GM23248 (cell line): ENCODE results near the gene SHISAL2A. TPM values are rescaled to one million over a fixed set of nuclear protein-coding genes. Genes with fewer than 3 reads are reported as not detected.

Experiments
- DNase-seq: peaks from one replicate; pipeline ENCODE4 v3.0.0-alpha.2; 2015
- H2AFZ ChIP-seq: fragments of 200-600 bp; sonication (generic); 2 replicates; pipeline ENCODE4 v1.6.1; 2016; ENCODE audit warnings: antibody characterized with exemption
- H3F3A ChIP-seq: fragments of 200-600 bp; sonication (generic); 2 replicates; pipeline ENCODE4 v1.6.1; 2016; ENCODE audit warnings: mild to moderate bottlenecking, antibody characterized with exemption, mixed run types; ENCODE audit not compliant: insufficient read depth
- H3K27ac ChIP-seq: fragments of 200-600 bp; sonication (generic); 2 replicates; pipeline ENCODE4 v1.5.1; 2016; ENCODE audit warnings: mild to moderate bottlenecking
- H3K27me3 ChIP-seq: fragments of 200-600 bp; sonication (generic); replicated peaks from 2 replicates; pipeline ENCODE4 v1.6.1; 2016; ENCODE audit warnings: mild to moderate bottlenecking; ENCODE audit not compliant: insufficient read depth
- H3K36me3 ChIP-seq: fragments of 200-600 bp; sonication (generic); 2 replicates; pipeline ENCODE4 v1.6.1; 2016; ENCODE audit warnings: low read depth, mild to moderate bottlenecking
- H3K4me1 ChIP-seq: fragments of 200-600 bp; sonication (generic); 2 replicates; pipeline ENCODE4 v1.6.1; 2016; ENCODE audit warnings: mild to moderate bottlenecking; ENCODE audit not compliant: insufficient read depth
- H3K4me2 ChIP-seq: fragments of 200-600 bp; sonication (generic); one replicate; pipeline ENCODE4 v1.6.1; 2016; ENCODE audit warnings: mild to moderate bottlenecking; ENCODE audit not compliant: unreplicated experiment
- H3K4me3 ChIP-seq: fragments of 200-600 bp; sonication (generic); 2 replicates; pipeline ENCODE4 v1.5.1; 2016; ENCODE audit warnings: mild to moderate bottlenecking
- H3K79me2 ChIP-seq: fragments of 200-600 bp; sonication (generic); 2 replicates; pipeline ENCODE4 v1.6.1; 2016; ENCODE audit warnings: mild to moderate bottlenecking; ENCODE audit not compliant: insufficient read depth
- H3K9ac ChIP-seq: fragments of 200-600 bp; sonication (generic); 2 replicates; pipeline ENCODE4 v1.6.1; 2016; ENCODE audit warnings: mild to moderate bottlenecking
- H3K9me2 ChIP-seq: fragments of 200-600 bp; sonication (generic); 2 replicates; pipeline ENCODE4 v1.6.1; 2016; ENCODE audit warnings: mixed run types, mild to moderate bottlenecking, moderate library complexity; ENCODE audit not compliant: insufficient read depth
- H3K9me3 ChIP-seq: fragments of 200-600 bp; sonication (generic); one replicate; pipeline ENCODE4 v1.6.1; 2017; ENCODE audit warnings: low read depth
- H4K20me1 ChIP-seq: fragments of 200-600 bp; sonication (generic); 2 replicates; pipeline ENCODE4 v1.6.0; 2016; ENCODE audit not compliant: insufficient read depth
- EZH2 ChIP-seq: fragments of 200-600 bp; sonication (generic); IDR thresholded peaks from 2 replicates; pipeline ENCODE4 v1.6.1; 2018; ENCODE audit warnings: antibody characterized with exemption, mild to moderate bottlenecking; ENCODE audit not compliant: insufficient read depth, poor library complexity, severe bottlenecking
- EZH2phosphoT487 ChIP-seq: fragments of 200-600 bp; sonication (generic); IDR thresholded peaks from 2 replicates; pipeline ENCODE4 v1.6.1; 2018; ENCODE audit warnings: antibody characterized with exemption, moderate library complexity, mild to moderate bottlenecking, low read depth; ENCODE audit not compliant: insufficient read depth
- WGBS, 2 experiments: methylation state at CpG; one replicate each; pipeline ENCODE4 v1.1.6; 2015 to 2017; ENCODE audit warnings: low lambda C conversion rate in 2 of 2, low coverage in 1 of 2; ENCODE audit errors: missing lambda C conversion rate in 2 of 2; 5-methylcytosine and 5-hydroxymethylcytosine counted together
- in situ Hi-C: fragments of 300-500 bp; cut with MboI; formaldehyde crosslinking; loops from 2 replicates; pipeline ENCODE4 v1.15.0; 2020
- polyA plus RNA-seq: library from polyadenylated mRNA; unstranded; fragments of >200 nt; fragmentation: Nextera tagmentation; extraction: Ambion mirVana; gene quantifications from 2 replicates; pipeline ENCODE4 v1.2.1, GENCODE V29; 2016
- total RNA-seq: library from RNA; depleted of rRNA; stranded (reverse); fragments of >200 nt; shearing (Covaris generic); gene quantifications from 2 replicates; pipeline ENCODE4 v1.2.3, GENCODE V29; 2014

The SHISAL2A gene
- total and polyA plus RNA-seq, 2 experiments from 2014 or later: not detected

- Histone ChIP-seq H3K79me2 (no peaks in the 10 kb centered on the region), H3F3A (no peaks in the 10 kb centered on the region), H3K4me2 (no peak overlapping the region), H3K27ac (no peak overlapping the region), H4K20me1 (no peaks in the 10 kb centered on the region), H3K9ac (no peak overlapping the region), H3K27me3 (peaks cover 7% of the 10 kb centered on the region; the same call in 1 of the 2 replicates), H3K9me2 (no peaks in the 10 kb centered on the region), H3K36me3 (no peaks in the 10 kb centered on the region), H2AFZ (no peak overlapping the region), H3K9me3 (no peaks in the 10 kb centered on the region), H3K4me1 (no peaks in the 10 kb centered on the region), H3K4me3 (no peak overlapping the region)
- no peak for DNase-seq
- 58 to 66% methylated on average over 4 of the region's 4 CpGs for WGBS, 2 experiments
- no peak for TF ChIP-seq EZH2phosphoT487
- no peak for TF ChIP-seq EZH2
- in situ Hi-C loops: no loop called here
Observed at GRCh38 chr1:52641307-52641706, 8.3 kb downstream of the SHISAL2A start.

DNA sequence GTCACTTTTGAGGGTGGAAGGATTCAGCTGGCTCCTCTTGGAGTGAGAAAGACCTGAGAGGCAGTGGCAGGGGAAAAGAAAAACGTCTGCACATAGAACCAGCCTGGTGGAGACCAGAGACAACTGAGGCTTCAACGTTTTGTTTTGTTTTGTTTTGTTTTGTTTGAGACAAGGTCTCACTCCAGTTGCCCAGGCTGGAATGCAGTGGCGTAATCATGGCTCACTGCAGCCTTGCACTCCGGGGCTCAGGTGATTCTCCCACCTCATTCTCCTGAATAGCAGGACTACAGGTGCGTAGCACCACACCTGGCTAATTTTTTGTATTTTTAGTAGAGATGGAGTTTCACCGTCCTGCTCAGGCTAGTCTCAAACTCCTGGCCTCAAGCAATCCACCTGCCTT is 12.3 kb downstream of the SHISAL2A start:
- Histone ChIP-seq H3K36me3 (no peaks in the 10 kb centered on the region), H3K27me3 (no peaks in the 10 kb centered on the region), H3K4me3 (no peak overlapping the region), H2AFZ (no peak overlapping the region), H3K27ac (no peak overlapping the region), H3F3A (no peaks in the 10 kb centered on the region), H3K9me3 (no peaks in the 10 kb centered on the region), H3K9ac (no peak overlapping the region), H3K9me2 (no peaks in the 10 kb centered on the region), H4K20me1 (no peaks in the 10 kb centered on the region), H3K4me1 (no peaks in the 10 kb centered on the region), H3K79me2 (no peaks in the 10 kb centered on the region), H3K4me2 (no peak overlapping the region)
- DNase-seq: no peak
- no peak for TF ChIP-seq EZH2phosphoT487
- TF ChIP-seq EZH2: no peak
- in situ Hi-C loops: no loop called here
- WGBS, 2 experiments: 57 to 60% methylated on average over 6 of the region's 6 CpGs

GRCh38 chr1:52651904-52652303 is 18.9 kb downstream of the SHISAL2A start:
- Histone ChIP-seq H3K4me1 (no peaks in the 10 kb centered on the region), H3K9ac (no peak overlapping the region), H3K27ac (no peak overlapping the region), H3K36me3 (no peaks in the 10 kb centered on the region), H3F3A (no peaks in the 10 kb centered on the region), H3K79me2 (no peaks in the 10 kb centered on the region), H3K9me3 (no peaks in the 10 kb centered on the region), H3K9me2 (no peaks in the 10 kb centered on the region), H3K4me3 (no peak overlapping the region), H2AFZ (no peak overlapping the region), H3K4me2 (no peak overlapping the region), H4K20me1 (no peaks in the 10 kb centered on the region), H3K27me3 (no peaks in the 10 kb centered on the region)
- no peak for DNase-seq
- in situ Hi-C loops: no loop called here
- TF ChIP-seq EZH2: no peak
- TF ChIP-seq EZH2phosphoT487: no peak
- 14 to 26% methylated on average over 1 of the region's 1 CpG for WGBS, 2 experiments

GRCh38 chr1:52653207-52653849 is 20.4 kb downstream of the SHISAL2A start:
- 86 to 90% methylated on average over 5 of the region's 5 CpGs for WGBS, 2 experiments
- Histone ChIP-seq H3K9me2 (no peaks in the 10 kb centered on the region), H4K20me1 (no peaks in the 10 kb centered on the region), H3K9ac (no peak overlapping the region), H3K4me3 (no peak overlapping the region), H3K4me2 (no peak overlapping the region), H2AFZ (no peak overlapping the region), H3K27me3 (no peaks in the 10 kb centered on the region), H3K4me1 (no peaks in the 10 kb centered on the region), H3K9me3 (no peaks in the 10 kb centered on the region), H3F3A (no peaks in the 10 kb centered on the region), H3K79me2 (no peaks in the 10 kb centered on the region), H3K36me3 (no peaks in the 10 kb centered on the region), H3K27ac (no peak overlapping the region)
- no peak for DNase-seq
- in situ Hi-C loops: no loop called here
- TF ChIP-seq EZH2phosphoT487: no peak
- TF ChIP-seq EZH2: no peak

- no peaks in the 10 kb centered on the region for H3K27me3 ChIP-seq
- H2AFZ ChIP-seq: no peak overlapping the region
- no peaks in the 10 kb centered on the region for H4K20me1 ChIP-seq
- TF ChIP-seq EZH2phosphoT487 (no peak), EZH2 (no peak)
- no peaks in the 10 kb centered on the region for H3K4me1 ChIP-seq
- H3K36me3 ChIP-seq: no peaks in the 10 kb centered on the region
- no peak overlapping the region for H3K4me2 ChIP-seq
- no peak for DNase-seq
- H3F3A ChIP-seq: no peaks in the 10 kb centered on the region
- no peak overlapping the region for H3K27ac ChIP-seq
- H3K9me2 ChIP-seq: no peaks in the 10 kb centered on the region
- no peak overlapping the region for H3K4me3 ChIP-seq
- H3K9ac ChIP-seq: no peak overlapping the region
- no peaks in the 10 kb centered on the region for H3K9me3 ChIP-seq
- in situ Hi-C loops: no loop called here
- H3K79me2 ChIP-seq: no peaks in the 10 kb centered on the region
Observed at GRCh38 chr1:52654063-52654462, 21.1 kb downstream of the SHISAL2A start.
